CD14-positive monocyte (primary cell): ENCODE measurements around the gene CSRNP3. TPM values are rescaled to one million over a fixed set of nuclear protein-coding genes. Genes with fewer than 3 reads are reported as not detected.

ENCODE experiments used
- DNase-seq, 3 donors: peaks; one replicate each; pipeline ENCODE4 v3.0.0-alpha.2; 2011 to 2022
- H2AFZ ChIP-seq: 2 replicates; pipeline ENCODE4 v1.6.0; 2012; ENCODE audit warnings: mild to moderate bottlenecking, low read depth, low read length, inconsistent platforms; ENCODE audit not compliant: insufficient read depth, poor library complexity, severe bottlenecking
- H3K27ac ChIP-seq, 2 donors: 1 replicate in 1 of 2; 2 replicates in 1 of 2; pipeline ENCODE4 v1.5.1; 2012 to 2013; ENCODE audit warnings: low read length in 2 of 2, control low read depth in 1 of 2, inconsistent platforms in 1 of 2, low read depth in 1 of 2, mild to moderate bottlenecking in 1 of 2
- H3K27me3 ChIP-seq, 2 donors: one replicate each; pipeline versions ENCODE4 v1.6.0 to v1.6.1; 2011 to 2013; ENCODE audit warnings: low read length in 2 of 2; ENCODE audit not compliant: control insufficient read depth in 2 of 2, insufficient read depth in 2 of 2
- H3K36me3 ChIP-seq, 2 donors: replicated peaks in 1 of 2; 1 replicate in 1 of 2; 2 replicates in 1 of 2; pipeline versions ENCODE4 v1.5.1 to v1.6.1; 2012 to 2013; ENCODE audit warnings: low read length in 2 of 2, control low read depth in 1 of 2, inconsistent platforms in 1 of 2, mild to moderate bottlenecking in 1 of 2; ENCODE audit not compliant: insufficient read depth in 2 of 2, control insufficient read depth in 1 of 2
- H3K4me1 ChIP-seq, 2 donors: 1 replicate in 1 of 2; 2 replicates in 1 of 2; pipeline versions ENCODE4 v1.5.1 to v1.6.1; 2012 to 2013; ENCODE audit warnings: low read length in 2 of 2, control low read depth in 1 of 2, inconsistent platforms in 1 of 2, mild to moderate bottlenecking in 1 of 2, moderate library complexity in 1 of 2; ENCODE audit not compliant: insufficient read depth in 2 of 2, control insufficient read depth in 1 of 2
- H3K4me2 ChIP-seq: replicated peaks from 2 replicates; pipeline ENCODE3; 2012; ENCODE audit warnings: low read length, moderate library complexity, mild to moderate bottlenecking; ENCODE audit not compliant: poor library complexity, severe bottlenecking; ENCODE audit errors: extremely low read depth
- H3K4me3 ChIP-seq, 3 experiments: fragments of 200-600 bp in 1 of 3; sonication (generic) in 1 of 3; replicated peaks in 1 of 3; 1 replicate in 2 of 3; 2 replicates in 1 of 3; pipeline ENCODE4 v1.5.1; 2011 to 2013; ENCODE audit warnings: low read length in 3 of 3, mild to moderate bottlenecking in 3 of 3, control low read depth in 2 of 3, low read depth in 2 of 3, inconsistent platforms in 1 of 3, moderate library complexity in 1 of 3
- H3K79me2 ChIP-seq: 2 replicates; pipeline ENCODE4 v1.6.0; 2012; ENCODE audit warnings: mild to moderate bottlenecking, control low read depth, inconsistent platforms, low read length, moderate library complexity; ENCODE audit not compliant: insufficient read depth
- H3K9ac ChIP-seq: 2 replicates; pipeline ENCODE4 v1.6.0; 2017; ENCODE audit warnings: low read length, mild to moderate bottlenecking; ENCODE audit not compliant: insufficient read depth, poor library complexity, severe bottlenecking
- H3K9me3 ChIP-seq, 2 donors: replicated peaks in 1 of 2; 1 replicate in 1 of 2; 2 replicates in 1 of 2; pipeline versions ENCODE4 v1.5.1 to v1.6.1; 2012 to 2013; ENCODE audit warnings: low read length in 2 of 2, control low read depth in 1 of 2; ENCODE audit not compliant: control insufficient read depth in 1 of 2, insufficient read depth in 1 of 2
- H4K20me1 ChIP-seq: 2 replicates; pipeline ENCODE4 v1.6.0; 2012; ENCODE audit warnings: mild to moderate bottlenecking, low read length, control low read depth, moderate library complexity; ENCODE audit not compliant: insufficient read depth
- H3K27ac Mint-ChIP-seq, 7 donors: one replicate each; pipeline ENCODE4 v1.8.0; 2020; ENCODE audit warnings: mild to moderate bottlenecking in 7 of 7, mixed read lengths in 7 of 7, moderate library complexity in 6 of 7, inconsistent platforms in 2 of 7
- H3K27me3 Mint-ChIP-seq, 3 donors: one replicate each; pipeline ENCODE4 v1.8.0; 2021 to 2022; ENCODE audit warnings: low read depth in 3 of 3, mild to moderate bottlenecking in 3 of 3, mixed read lengths in 3 of 3, moderate library complexity in 3 of 3, inconsistent platforms in 1 of 3
- H3K36me3 Mint-ChIP-seq, 2 donors: one replicate each; pipeline ENCODE4 v1.8.0; 2020; ENCODE audit warnings: mixed read lengths in 2 of 2, inconsistent platforms in 1 of 2, mild to moderate bottlenecking in 1 of 2
- H3K4me1 Mint-ChIP-seq: one replicate; pipeline ENCODE4 v1.8.0; 2020; ENCODE audit warnings: mild to moderate bottlenecking, mixed read lengths
- H3K4me3 Mint-ChIP-seq, 2 donors: one replicate each; pipeline ENCODE4 v1.8.0; 2020; ENCODE audit warnings: mild to moderate bottlenecking in 2 of 2, mixed read lengths in 2 of 2, moderate library complexity in 1 of 2
- H3K9me3 Mint-ChIP-seq, 7 donors: one replicate each; pipeline ENCODE4 v1.8.0; 2020 to 2022; ENCODE audit warnings: mixed read lengths in 7 of 7, mild to moderate bottlenecking in 6 of 7, moderate library complexity in 6 of 7, inconsistent platforms in 2 of 7
- CTCF ChIP-seq: fragments of 200-600 bp; IDR thresholded peaks from one replicate; pipeline ENCODE4 v1.8.0; 2022; ENCODE audit warnings: antibody characterized with exemption, mild to moderate bottlenecking
- WGBS: methylation state at CpG from one replicate; pipeline ENCODE4 v1.1.5; 2013; ENCODE audit warnings: missing lambda C conversion rate; ENCODE audit not compliant: insufficient coverage; 5-methylcytosine and 5-hydroxymethylcytosine counted together
- intact Hi-C, 2 donors: fragments of 100-400 bp; cut with micrococcal nuclease; formaldehyde crosslinking; loops; one replicate each; pipeline versions ENCODE4 v1.15.0 to v1.15.1; 2023
- polyA plus RNA-seq, 3 donors: library from polyadenylated mRNA; depleted of rRNA in 1 of 3; unstranded in 2 of 3; stranded (reverse) in 1 of 3; fragments of 300-500 nt in 2 of 3; fragments of >200 nt in 1 of 3; fragmentation: Illumina TruSeq in 2 of 3; gene quantifications; 1 replicate in 2 of 3; 2 replicates in 1 of 3; pipeline ENCODE4 v1.2.3, GENCODE V29; 2012 to 2021

The CSRNP3 gene
- polyA plus RNA-seq, 3 donors: not detected

- no peak for DNase-seq
- H3K9me3 Mint-ChIP-seq: peaks cover 0 to 2% (median 0%) of the 10 kb centered on the region in 7 donors
- H3K36me3 Mint-ChIP-seq: no peaks in the 10 kb centered on the region
- no peaks in the 10 kb centered on the region for H4K20me1 ChIP-seq
- no peak overlapping the region for H3K27ac ChIP-seq
- no peak overlapping the region for H3K27ac Mint-ChIP-seq
- H3K9ac ChIP-seq: no peak overlapping the region
- H3K4me2 ChIP-seq: no peak overlapping the region
- H3K4me3 Mint-ChIP-seq: no peak overlapping the region
- no peaks in the 10 kb centered on the region for H3K4me1 Mint-ChIP-seq
- no peak overlapping the region for H3K4me3 ChIP-seq
- no peaks in the 10 kb centered on the region for H3K27me3 Mint-ChIP-seq
- TF ChIP-seq CTCF: no peak
- no peaks in the 10 kb centered on the region for H3K4me1 ChIP-seq
- H3K9me3 ChIP-seq: no peaks in the 10 kb centered on the region
- no peaks in the 10 kb centered on the region for H3K79me2 ChIP-seq
- H3K36me3 ChIP-seq: no peaks in the 10 kb centered on the region
- no peak overlapping the region for H2AFZ ChIP-seq
- no CpG with 5 or more reads among the region's 1 CpG for WGBS
- intact Hi-C loops: no loop called here
- no peaks in the 10 kb centered on the region for H3K27me3 ChIP-seq
Observed at GRCh38 chr2:165450156-165450555, 19.3 kb upstream of the CSRNP3 start.

GRCh38 chr2:165452327-165452726, 17.2 kb upstream of the CSRNP3 start:
- Histone ChIP-seq H3K79me2 (no peaks in the 10 kb centered on the region), H3K9ac (no peak overlapping the region), H3K4me1 (no peaks in the 10 kb centered on the region), H3K4me2 (no peak overlapping the region), H3K27ac (no peak overlapping the region), H3K9me3 (no peaks in the 10 kb centered on the region), H3K36me3 (no peaks in the 10 kb centered on the region), H4K20me1 (no peaks in the 10 kb centered on the region), H3K4me3 (no peak overlapping the region), H2AFZ (no peak overlapping the region), H3K27me3 (no peaks in the 10 kb centered on the region)
- no peaks in the 10 kb centered on the region for H3K9me3 Mint-ChIP-seq
- TF ChIP-seq CTCF: no peak
- H3K4me3 Mint-ChIP-seq: no peak overlapping the region
- intact Hi-C loops: no loop called here
- H3K4me1 Mint-ChIP-seq: no peaks in the 10 kb centered on the region
- H3K27me3 Mint-ChIP-seq: no peaks in the 10 kb centered on the region
- H3K36me3 Mint-ChIP-seq: no peaks in the 10 kb centered on the region
- no CpG with 5 or more reads among the region's 2 CpGs for WGBS
- no peak overlapping the region for H3K27ac Mint-ChIP-seq
- no peak for DNase-seq
